Fibroblast of villous mesenchyme (primary cell): ENCODE results near the gene KCNK5. TPM values are rescaled to one million over a fixed set of nuclear protein-coding genes. Genes with fewer than 3 reads are reported as not detected.

Experiments used
- DNase-seq: peaks from one replicate; pipeline ENCODE4 v3.0.0-alpha.2; 2010; ENCODE audit warnings: low read depth
- H3K4me3 ChIP-seq: 2 replicates; pipeline ENCODE4 v1.5.1; 2011; ENCODE audit warnings: low read depth, mild to moderate bottlenecking, low read length
- total RNA-seq: library from RNA; depleted of rRNA; stranded (reverse); fragments of >200 nt; gene quantifications from 2 replicates; pipeline ENCODE4 v1.2.3, GENCODE V29; 2012
- TF ChIP-seq, protein P1 (sequence below): IDR thresholded peaks from 2 replicates; pipeline ENCODE4 v1.5.1; 2012; ENCODE audit warnings: low read depth, mild to moderate bottlenecking, low read length; ENCODE audit not compliant: insufficient read depth

The KCNK5 gene
- total RNA-seq, 1 donor, result not detected

DNA sequence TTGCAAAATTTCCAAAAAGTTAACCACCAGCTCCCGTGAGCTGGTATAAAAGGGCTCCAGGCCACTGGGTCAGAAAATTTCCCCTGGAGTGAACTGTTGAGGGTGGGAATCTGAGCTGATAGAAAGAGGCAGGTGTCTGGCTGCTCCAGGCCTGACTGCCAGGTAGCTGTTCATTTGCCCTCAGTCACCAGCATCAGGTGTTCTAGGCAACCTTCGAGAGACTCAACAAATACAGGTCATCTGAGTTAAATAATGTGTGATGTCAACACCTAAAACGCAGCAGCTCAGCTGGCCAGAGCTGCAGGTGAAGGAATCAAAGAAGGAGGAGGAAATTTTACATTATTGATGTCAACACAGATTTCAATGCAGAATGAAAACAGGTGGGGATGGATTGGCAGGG, 46.7 kb downstream of the KCNK5 start:
- DNase-seq, result no peak
- TF ChIP-seq, protein P1, sequence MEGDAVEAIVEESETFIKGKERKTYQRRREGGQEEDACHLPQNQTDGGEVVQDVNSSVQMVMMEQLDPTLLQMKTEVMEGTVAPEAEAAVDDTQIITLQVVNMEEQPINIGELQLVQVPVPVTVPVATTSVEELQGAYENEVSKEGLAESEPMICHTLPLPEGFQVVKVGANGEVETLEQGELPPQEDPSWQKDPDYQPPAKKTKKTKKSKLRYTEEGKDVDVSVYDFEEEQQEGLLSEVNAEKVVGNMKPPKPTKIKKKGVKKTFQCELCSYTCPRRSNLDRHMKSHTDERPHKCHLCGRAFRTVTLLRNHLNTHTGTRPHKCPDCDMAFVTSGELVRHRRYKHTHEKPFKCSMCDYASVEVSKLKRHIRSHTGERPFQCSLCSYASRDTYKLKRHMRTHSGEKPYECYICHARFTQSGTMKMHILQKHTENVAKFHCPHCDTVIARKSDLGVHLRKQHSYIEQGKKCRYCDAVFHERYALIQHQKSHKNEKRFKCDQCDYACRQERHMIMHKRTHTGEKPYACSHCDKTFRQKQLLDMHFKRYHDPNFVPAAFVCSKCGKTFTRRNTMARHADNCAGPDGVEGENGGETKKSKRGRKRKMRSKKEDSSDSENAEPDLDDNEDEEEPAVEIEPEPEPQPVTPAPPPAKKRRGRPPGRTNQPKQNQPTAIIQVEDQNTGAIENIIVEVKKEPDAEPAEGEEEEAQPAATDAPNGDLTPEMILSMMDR, result no peak
- no peak overlapping the region for H3K4me3 ChIP-seq

DNA sequence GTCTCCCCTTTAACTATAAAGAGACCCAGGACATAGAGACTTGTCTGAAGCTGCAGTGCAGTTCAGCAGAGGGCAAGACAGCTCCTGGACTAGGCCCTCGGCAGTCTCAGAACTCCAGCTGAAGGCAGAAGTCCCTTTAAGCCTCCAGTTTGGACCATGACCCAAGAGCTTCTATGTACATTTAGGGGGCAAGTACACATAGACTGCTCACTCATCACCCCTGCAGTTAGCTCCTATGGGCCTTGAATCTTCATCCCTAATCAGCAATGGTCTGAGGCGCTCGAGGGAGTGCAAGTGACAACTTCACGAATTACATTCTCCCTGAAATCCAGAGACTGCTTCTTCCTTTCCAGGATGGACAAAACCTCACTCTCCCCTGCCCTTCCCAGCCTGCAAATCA, 47.4 kb downstream of the KCNK5 start:
- H3K4me3 ChIP-seq, result no peak overlapping the region
- TF ChIP-seq, protein P1, result no peak
- no peak for DNase-seq

DNA sequence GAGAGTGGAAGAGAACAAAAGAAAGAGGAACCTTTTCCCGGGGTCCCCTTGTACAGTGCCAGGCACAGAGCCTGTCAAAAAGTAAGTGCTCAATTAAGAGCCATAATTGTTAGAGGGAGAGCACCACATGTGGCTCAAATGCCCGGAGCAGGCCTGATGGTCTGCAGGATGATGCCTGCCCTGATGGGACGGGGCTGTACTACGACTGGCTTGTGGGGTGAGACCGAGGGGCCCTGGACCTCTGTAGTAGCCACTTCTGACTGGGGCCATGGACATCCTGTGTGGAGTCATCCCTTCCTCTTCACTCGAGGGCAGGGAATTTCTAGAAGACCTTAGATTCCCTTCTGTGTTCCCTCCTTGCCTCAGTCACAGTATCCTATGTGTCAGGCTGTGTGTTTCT, 47.9 kb downstream of the KCNK5 start:
- TF ChIP-seq, protein P1, result no peak
- no peak overlapping the region for H3K4me3 ChIP-seq
- no peak for DNase-seq

DNA sequence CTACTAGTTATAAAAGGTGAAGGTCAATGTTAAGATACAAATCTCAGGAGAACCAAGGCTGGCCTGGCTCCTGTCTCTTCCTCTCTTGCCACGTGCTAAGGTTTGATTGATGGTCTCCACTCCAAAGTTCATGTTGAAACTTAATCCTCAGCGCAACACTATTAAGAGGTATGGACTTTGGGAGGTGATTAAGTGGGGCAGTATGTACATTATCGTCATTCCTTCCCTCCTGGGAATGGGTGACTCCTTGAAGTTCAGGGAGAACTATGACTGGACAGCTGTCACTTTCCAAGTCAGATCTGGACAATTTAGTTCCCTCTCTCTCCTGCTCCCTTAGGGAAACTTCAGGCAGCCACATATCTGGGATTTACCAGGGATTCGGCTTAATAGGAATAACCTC, 50.5 kb downstream of the KCNK5 start:
- DNase-seq, result no peak
- TF ChIP-seq, protein P1, result no peak
- no peak overlapping the region for H3K4me3 ChIP-seq

DNA sequence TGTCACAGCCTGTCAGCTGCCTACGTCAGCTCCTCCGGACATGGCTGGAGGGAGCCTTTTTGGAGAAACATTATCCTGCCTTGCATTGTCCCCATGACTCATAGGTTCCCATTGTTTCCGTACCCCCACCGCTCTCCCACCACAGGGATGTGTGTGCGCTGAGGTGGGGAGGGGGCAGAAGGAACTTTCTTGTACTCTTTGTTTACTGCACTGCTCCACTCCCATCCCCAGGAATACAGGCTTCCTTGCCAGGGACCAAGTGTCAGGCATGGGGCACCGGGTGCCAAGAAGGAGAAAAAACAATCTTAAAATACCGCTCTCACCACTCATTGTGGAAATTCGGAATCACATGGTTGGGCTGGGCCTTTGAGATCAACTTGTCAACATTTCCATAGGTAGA, 51.0 kb downstream of the KCNK5 start:
- DNase-seq, result no peak
- TF ChIP-seq, protein P1, result no peak
- no peak overlapping the region for H3K4me3 ChIP-seq

GRCh38 chr6:39177130-39177529, 52.1 kb downstream of the KCNK5 start:
- TF ChIP-seq, protein P1, result no peak

GRCh38 chr6:39173270-39173669, 56.0 kb downstream of the KCNK5 start:
- no peak overlapping the region for H3K4me3 ChIP-seq
- TF ChIP-seq, protein P1, result no peak
- no peak for DNase-seq

More at GRCh38 chr6:39177130-39177529, 52.1 kb downstream of the KCNK5 start:
- DNase-seq, result no peak
- no peak overlapping the region for H3K4me3 ChIP-seq
